Skin epidermis (tissue), 12 donors: ENCODE results near the gene PKHD1.

Experiments
- H3K27ac ChIP-seq, 21 experiments: fragments of 200-600 bp; sonication (generic) in 11 of 21; one replicate each; pipeline ENCODE4 v1.5.0; 2020; ENCODE audit warnings: mild to moderate bottlenecking in 3 of 21, inconsistent platforms in 2 of 21, moderate library complexity in 2 of 21
- H3K4me3 ChIP-seq, 7 experiments: fragments of 200-600 bp; sonication (generic) in 2 of 7; one replicate each; pipeline ENCODE4 v1.5.0; 2020; ENCODE audit warnings: inconsistent platforms in 2 of 7, mild to moderate bottlenecking in 2 of 7, moderate library complexity in 1 of 7

PKHD1 gene

DNA sequence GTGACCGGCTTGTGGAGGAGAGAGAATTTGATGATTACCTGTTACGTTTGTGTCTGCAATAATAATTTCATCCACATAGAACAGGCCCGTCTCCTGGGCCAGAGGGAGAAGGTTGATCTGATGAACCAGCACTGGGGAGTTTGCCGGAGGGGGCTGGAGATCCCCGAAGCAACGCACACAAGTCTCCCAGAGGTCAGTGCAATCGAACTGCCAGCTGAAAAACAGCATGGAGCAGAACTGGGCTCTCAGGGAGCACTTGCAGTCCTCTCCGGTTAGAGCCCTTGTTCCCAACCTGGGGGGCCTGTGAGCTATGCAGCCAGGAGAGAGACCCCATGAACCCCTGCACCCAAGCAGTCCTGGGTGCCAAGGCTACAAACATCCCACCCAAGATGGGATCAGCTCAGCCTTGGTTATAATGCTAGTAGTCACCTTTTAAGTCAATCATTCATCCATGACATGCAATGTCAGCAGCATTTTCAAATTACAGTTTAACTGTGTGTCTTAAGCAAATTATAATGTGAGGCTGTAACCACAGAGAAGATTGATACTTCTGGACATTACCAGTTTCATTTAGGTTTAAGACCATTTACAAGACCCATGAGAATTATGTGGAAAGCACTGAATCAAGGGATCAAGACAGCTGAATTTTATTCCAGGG lies 34.2 kb downstream of the PKHD1 start:
- no peak overlapping the region for H3K27ac ChIP-seq

DNA sequence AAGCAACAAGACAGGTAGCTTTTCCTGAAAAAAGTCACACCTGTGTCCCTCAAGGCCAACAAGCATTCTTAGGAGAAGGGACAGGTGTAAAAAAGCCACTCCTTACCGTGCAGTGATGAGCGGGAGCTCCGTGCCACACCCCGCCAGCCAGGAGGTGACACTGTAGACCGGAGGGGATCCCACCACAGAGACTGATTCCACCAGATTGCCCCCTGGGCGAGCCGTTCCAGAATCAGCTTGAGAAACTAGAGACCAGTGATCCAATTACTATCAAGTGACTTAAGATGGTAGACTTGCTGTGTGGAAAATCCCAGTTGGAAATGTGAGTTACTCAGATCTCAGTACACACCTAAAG lies 37.4 kb downstream of the PKHD1 start:
- Histone ChIP-seq H3K4me3 (no peak overlapping the region), H3K27ac (no peak overlapping the region)

More for the DNA sequence above, 34.2 kb downstream of the PKHD1 start:
- no peak overlapping the region for H3K4me3 ChIP-seq

DNA sequence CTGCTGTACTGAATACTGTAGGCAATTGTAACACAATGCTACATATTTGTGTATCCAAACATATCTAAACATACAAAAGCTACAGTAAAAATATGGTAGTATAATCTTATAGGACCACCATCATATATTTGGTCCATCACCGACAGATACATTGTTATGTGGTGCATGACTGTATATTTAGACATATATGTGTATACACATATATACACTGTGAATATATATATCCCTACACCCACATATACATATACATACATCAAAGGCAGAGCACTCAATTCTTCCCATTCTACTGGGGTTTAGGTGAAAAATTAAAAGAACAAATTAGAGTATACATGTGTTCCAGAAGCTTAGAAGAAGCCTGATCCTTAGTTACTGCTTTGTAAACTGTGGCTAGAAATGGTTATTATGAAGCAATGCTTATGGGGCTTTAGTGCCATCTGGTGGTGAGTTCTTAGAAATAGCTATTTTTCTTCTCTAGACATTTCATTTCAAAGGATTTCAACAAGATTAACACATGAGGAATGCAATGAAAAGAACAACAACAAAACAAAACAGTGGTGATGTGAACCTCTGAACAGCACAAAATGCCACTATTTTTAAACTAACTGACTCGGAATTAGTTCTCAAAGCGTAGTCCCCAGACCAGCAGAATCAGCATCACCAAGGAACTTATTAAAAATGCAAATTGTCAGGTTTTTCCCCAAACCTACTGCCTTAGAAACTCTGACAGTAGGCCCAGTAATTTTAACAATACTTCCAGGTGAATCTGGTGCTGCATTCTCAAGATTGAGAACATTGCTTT lies 38.0 kb downstream of the PKHD1 start:
- H3K27ac ChIP-seq: no peak overlapping the region
- H3K4me3 ChIP-seq: no peak overlapping the region

DNA sequence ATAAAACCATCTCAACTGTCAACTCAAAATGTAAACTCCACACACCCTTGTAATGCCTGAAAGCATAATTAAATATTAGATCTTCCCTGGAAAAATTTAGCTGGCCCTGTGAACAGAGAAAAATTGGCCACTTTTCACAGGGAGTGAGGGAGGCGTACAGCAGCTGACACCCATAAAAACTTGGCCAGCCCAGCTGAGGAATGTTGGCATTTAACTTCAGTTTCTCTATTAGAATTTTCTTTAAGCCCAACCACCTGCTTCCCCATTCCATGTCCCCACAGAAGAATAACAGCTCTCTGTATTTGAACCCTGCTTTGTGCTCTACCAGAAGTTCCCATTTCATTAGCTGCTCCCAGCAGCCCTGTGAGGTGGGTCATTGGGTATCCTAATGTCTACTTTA lies 41.0 kb downstream of the PKHD1 start:
- no peak overlapping the region for H3K27ac ChIP-seq
- H3K4me3 ChIP-seq: no peak overlapping the region

DNA sequence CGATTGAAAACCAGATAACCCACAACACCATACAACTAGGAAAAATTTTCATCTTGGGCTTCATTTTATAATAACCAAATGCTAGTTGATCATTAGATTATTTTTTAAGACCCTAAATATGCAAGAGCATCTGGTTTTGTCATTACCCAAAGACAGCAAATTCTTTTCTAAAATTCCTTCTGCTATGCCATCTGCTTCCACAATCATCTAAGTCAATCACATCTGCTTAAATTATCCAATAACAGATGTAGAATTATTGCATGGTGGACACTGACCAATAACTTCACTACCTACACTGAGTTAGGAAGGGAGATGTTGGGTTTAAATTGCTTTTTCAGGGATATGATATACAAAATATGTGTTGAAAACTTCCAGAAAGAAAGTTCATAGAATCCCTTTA lies 41.9 kb downstream of the PKHD1 start:
- Histone ChIP-seq H3K4me3 (no peak overlapping the region), H3K27ac (no peak overlapping the region)

DNA sequence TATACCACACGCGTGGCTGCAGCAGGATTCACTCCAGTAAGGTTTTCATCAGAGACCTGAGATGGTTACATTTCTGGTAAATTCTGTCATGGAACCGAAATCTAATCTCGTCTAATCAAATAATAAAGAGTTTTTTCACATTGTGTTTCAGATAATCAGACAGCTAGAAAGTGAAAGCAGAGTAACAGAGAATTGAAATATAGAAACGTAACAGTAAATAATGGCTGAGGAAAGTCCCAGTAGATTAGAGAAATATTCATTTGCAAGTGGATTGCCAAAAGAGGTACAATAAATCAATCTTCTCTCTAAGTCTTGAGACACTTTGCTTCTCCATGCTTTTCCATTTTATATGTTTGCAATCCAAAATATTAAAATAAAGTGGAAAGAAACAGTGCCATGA lies 42.4 kb downstream of the PKHD1 start:
- Histone ChIP-seq H3K4me3 (no peak overlapping the region), H3K27ac (no peak overlapping the region)

DNA sequence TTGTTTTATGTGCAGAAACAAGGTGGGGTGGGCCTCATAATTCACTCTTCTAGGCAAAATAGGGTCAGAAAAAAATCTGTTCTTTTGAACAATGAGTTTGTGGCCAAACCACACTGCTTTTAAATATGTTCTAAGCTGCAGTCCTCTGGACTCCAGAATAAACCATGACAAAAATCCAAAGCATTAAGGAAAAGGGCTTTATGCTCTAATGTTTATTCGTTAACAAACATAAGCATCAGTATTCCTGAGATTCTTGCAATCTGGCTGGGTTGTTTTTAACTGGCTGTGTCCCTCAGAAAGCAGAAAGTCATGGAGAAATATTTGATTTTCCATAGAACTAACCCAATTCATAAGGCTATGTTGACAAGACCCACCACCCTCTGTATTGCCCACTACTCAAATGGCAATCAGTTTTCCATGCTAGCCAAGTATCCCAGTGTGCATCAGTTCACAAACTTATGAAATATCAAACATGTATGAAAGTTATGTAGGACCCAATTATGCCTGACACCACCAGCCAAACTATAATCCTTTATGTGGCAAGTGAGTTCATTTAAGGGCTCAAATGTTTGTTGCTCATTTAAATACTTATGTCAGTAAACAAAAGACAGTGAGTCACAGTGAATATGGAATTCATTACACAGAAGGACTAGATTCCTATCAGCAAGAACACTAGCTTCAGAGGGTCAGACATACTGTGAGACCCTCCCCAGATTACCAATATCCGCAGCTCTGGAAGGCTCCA lies 45.1 kb downstream of the PKHD1 start:
- no peak overlapping the region for H3K4me3 ChIP-seq

DNA sequence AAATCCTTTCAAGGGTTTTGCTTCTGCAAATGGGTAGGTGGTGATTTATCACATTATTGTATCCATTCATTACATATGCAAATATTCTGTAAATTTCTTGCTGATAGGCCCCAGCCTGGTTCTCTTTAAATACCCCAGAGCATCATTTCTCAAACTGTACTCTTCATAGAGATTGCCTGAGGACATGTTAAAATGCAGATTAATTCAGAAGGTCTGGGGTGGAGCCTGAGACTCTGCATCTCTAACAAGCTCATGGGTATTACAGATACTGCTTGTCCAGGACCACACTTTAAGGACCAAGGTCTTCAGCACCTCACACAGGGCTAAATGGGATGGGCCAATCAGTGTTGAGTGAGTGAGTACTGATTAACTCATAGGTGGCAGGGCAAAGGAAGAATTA lies 46.3 kb downstream of the PKHD1 start:
- no peak overlapping the region for H3K4me3 ChIP-seq
- H3K27ac ChIP-seq: no peak overlapping the region

More for the DNA sequence above, 45.1 kb downstream of the PKHD1 start:
- H3K27ac ChIP-seq: no peak overlapping the region

DNA sequence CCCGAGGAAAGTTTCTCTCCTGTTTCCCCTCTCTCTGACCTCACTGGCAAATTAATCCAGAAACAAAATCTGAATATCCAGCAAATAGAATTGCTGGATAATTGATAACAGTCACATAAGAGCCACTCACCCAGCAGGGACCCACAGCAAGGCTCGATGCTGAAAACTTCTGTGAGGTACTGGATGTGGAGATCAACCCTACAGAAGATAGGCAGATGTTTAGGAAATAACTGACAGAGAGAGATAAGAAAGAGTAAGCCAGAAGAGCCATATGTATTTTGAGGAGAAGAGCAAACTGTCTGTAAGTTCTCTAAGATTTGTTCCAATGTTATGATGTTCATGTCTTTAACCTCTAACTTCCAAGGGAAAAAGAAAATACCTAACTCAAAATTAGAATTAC lies 59.7 kb downstream of the PKHD1 start:
- H3K4me3 ChIP-seq: no peak overlapping the region
- no peak overlapping the region for H3K27ac ChIP-seq

DNA sequence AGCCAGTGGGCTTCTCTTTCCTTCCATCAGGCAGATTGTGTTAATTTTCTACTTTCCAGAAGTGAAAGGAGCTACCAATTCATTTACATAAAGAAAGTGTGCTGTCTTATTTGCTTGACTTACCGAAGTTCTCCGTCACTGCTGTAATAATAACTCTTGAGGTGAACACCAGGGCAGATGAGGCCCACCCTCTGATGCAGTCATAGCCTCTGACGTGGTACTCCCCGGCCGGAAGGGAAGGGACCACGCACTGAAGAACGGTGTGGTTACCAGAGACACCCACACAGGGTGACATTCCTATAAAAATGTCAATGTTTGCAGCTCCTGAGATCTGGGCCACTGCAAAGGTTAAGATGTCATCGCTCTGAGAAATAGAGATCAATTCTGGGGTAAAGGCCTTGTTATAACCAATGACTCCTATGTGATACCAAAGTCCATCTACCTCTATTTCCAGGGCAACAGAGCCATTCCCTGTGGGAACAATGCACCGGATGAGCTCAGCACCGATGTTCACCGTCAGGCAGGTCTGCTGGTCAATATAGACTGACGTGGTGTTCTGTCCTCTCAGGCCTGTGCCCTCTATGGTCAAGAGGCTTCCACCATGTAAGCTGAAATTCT lies 62.9 kb downstream of the PKHD1 start:
- Histone ChIP-seq H3K27ac (no peak overlapping the region), H3K4me3 (no peak overlapping the region)

DNA sequence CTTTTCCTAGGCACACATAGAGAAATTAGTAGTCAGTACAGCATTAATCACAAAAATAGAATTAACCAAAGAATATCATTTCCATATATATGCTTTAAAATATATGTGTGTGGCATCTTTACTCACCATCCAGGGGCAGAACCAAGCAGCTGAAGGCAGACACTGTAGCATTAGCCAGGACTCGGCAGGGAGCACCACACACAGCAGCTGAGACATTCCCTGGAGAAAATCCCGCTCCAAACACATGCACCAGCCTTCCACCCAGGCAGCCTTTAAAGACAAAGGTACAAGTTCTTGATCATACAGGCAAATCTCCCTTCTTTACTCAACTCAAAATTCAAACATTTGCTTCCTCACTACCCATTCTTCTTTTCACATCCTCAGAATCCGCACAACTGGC lies 64.7 kb downstream of the PKHD1 start:
- Histone ChIP-seq H3K4me3 (no peak overlapping the region), H3K27ac (no peak overlapping the region)

DNA sequence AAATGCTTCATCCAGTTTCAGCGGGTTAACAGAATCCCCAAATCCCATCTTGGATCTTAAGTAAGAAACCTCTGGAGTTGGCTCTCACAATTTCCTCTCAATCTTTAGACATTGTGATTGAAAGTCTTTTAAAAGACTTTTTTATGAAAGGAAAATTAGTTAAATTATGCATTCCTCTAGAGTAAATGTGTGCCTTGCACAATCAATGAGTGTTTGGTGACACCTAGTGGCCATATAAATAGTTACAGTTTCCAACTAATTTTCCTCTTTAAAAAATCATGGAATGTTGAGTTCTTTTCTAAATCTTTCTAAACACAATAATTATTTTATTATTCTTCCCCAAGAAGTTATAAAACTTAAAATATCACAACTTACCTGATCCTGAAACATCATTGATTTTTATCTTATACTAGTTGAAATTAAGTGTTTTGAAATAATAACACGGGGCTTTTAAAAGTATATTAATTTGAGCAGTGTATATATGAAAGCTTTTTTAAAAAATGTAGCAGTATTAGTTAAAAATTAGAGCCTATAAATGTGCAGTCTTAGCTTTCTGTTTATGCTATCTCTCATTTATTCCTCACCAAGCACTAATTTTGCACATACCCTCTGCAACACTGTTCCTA lies 66.4 kb downstream of the PKHD1 start:
- H3K4me3 ChIP-seq: no peak overlapping the region
- H3K27ac ChIP-seq: no peak overlapping the region

DNA sequence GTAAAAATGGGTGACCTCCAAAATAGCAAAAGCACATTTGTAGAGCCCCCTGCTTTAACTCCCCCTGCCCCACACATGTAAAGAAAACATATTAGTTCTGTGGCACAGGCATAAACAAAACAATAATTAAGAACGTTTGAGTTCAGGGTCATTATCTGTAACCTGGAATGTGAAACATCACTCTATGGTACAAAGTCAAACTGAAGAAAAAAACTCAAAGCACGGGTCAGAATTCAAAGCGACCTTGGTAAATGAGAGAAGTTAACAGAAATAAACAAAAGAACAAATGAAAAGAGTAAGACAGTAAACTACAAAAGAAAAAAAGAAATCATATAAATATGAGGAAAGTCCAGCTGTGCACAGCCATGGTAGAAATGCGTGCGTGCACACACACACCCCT lies 67.5 kb downstream of the PKHD1 start:
- Histone ChIP-seq H3K27ac (no peak overlapping the region), H3K4me3 (no peak overlapping the region)

DNA sequence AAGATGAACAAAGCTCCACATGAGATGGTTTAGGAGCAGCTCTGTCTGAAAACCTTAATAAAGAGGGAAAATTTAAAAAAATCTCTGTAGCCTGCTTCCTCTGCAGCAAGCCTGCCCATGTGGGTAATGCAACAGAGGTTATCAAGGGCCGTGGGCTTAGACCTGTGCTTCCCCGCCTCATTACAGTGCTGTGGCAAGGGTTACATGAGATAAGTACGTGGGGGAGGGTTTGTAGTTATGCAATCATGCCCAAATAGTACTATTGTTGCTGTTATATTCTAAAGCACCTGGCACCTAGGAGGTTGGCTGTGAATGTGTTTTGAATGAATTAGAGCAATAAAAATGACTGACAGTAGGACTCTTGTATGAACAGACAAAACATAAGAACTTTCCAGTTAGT lies 68.3 kb downstream of the PKHD1 start:
- H3K27ac ChIP-seq: no peak overlapping the region
- no peak overlapping the region for H3K4me3 ChIP-seq

DNA sequence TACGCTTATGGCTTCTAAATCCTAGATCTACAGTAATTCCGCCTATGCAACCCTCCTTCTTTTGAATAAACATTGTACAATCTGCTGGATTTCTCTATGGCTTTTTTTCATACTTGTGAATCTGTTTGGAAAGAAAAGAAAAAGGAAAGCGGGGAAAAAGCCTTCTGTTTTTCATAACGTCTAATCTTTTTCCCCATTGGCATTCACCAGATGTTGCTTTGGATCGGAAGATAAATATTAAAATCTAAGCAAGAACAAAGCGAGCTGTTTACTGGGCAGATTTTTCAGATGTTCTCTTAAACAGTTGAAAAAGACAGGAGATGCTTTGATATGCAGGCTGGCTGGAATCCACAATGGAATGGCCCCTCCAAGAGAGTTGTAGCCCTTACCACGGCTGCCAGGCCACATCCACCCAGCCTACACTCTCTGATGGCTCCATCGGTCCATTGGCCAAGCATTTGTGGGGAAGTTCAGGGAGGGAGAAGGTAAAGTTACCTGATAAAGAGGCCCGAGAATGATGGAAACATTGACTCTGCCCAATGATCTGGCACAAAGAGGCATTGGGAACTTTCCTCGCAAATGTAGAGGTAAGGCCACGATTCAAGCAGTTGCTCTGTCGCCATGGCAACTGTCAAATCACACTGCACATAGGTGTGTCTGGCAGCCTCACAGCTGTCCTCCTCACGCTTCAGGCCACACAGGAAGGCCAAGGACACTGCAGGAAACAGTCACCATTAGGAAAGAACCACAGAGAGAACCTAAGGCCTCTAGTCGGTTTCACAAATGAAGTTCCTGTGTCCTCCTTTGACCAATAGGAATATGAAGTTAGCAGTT lies 70.3 kb downstream of the PKHD1 start:
- Histone ChIP-seq H3K27ac (no peak overlapping the region), H3K4me3 (no peak overlapping the region)

DNA sequence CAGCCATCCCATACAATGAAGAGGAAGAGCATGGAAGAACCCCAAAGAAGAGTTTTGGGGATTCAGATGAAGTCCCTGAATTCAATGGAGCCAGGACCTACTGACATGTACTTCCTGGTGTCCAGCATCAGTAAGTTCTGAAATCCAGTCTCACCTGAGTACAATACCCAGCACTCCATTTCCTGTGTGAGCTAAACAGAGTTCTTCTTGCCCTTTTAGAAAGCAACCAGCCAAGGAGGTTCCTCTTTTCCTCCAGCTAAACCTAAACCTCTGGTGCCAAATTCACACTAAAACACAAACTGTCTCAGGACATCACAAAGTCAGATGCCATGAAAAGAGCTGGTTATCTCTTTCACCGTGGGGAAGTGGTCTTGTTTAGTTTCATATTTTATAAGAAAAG lies 71.5 kb downstream of the PKHD1 start:
- Histone ChIP-seq H3K27ac (no peak overlapping the region), H3K4me3 (no peak overlapping the region)

DNA sequence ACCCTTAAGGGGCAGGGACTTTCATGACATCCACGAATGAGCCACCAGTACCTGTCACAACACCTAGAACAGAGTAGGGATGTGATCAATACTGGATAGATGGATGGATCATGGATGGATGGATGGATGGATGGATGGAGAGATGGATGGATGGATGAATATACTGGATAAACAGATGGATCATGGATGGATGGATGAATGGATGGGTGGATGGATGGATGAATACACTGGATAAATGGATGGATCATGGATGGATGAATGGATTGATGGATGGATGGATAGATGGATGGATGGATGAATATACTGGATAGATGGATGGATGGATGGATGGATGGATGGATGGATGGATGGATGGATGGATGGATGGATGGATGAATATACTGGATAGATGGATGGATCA lies 73.0 kb downstream of the PKHD1 start:
- H3K4me3 ChIP-seq: no peak overlapping the region
- no peak overlapping the region for H3K27ac ChIP-seq

DNA sequence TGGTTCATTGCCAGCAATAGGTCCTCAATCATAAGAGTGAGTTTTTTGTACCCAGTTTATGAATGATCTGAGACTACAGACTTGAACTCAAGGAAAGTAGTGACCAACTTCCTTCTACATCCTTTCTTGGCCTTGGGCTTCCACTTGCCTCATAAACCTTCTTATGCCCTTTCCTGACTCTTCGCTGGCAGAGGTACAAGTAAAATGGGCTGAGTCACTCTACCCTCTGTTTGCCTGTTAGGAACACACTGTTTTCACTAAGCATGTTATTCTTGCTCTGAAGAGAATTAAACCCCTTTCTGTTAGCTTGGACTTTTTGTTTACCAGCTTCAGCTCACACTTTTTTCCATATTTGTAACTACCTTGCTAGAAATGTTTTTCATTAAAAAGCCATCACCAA lies 74.4 kb downstream of the PKHD1 start:
- no peak overlapping the region for H3K27ac ChIP-seq
- no peak overlapping the region for H3K4me3 ChIP-seq

DNA sequence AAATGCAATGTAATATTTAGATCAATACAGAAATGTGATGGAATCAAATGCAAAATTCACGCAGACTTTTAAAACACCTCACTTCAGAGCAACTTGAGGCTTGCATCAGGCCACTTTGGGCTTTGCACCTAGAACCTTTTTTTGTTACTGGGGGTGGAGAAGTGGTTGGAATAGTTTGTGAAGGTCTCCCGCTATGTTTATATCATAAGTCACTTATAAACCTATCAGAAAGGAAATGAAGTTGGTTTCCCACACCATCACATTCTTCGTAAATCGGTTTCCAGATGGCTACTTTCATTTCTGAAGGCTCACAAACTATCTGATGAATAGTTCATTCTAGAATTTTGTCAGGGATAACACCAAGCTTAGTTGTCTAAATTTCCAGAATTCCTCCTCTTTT lies 74.8 kb downstream of the PKHD1 start:
- no peak overlapping the region for H3K4me3 ChIP-seq
- no peak overlapping the region for H3K27ac ChIP-seq
